KG1 (cell line): ENCODE measurements around the gene TRPV3.
"Not testable (repeated sequence)": the region's sequence is repeated elsewhere in the genome, so short reads cannot be mapped to it uniquely, and the experiment has no call there.

Experiments used
- DNase-seq: peaks from one replicate; lab custom pipeline; 2025; lab: John Stamatoyannopoulos, UW

TRPV3 gene

GRCh38 chr17:3557768-3558583 is at the start of gene TRPV3:
TRPV3 (minus strand) TSS chr17:3557812; CDS start chr17:3554850, 2,962 bp downstream.
- no peak for DNase-seq

DNA sequence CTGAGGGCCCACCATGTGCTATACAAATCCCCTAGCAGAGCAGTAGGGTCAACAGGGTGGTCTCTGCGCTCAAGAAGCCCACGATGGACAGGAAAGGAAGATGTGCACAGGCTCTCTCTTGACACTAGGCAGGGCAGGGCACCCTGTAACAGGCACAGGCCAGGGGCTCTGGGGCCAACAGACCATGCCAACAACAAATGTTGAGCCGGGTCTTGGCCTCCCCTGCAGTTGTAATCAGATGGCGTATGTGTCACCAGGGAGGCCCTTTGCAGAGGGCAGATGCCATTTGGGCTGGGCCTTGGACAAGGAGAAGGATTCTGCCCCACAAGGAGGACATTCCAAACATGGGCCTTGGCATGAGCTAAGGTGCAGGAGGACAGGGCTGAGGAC is 46.3 kb upstream of the TRPV3 start:
- DNase-seq: no peak

DNA sequence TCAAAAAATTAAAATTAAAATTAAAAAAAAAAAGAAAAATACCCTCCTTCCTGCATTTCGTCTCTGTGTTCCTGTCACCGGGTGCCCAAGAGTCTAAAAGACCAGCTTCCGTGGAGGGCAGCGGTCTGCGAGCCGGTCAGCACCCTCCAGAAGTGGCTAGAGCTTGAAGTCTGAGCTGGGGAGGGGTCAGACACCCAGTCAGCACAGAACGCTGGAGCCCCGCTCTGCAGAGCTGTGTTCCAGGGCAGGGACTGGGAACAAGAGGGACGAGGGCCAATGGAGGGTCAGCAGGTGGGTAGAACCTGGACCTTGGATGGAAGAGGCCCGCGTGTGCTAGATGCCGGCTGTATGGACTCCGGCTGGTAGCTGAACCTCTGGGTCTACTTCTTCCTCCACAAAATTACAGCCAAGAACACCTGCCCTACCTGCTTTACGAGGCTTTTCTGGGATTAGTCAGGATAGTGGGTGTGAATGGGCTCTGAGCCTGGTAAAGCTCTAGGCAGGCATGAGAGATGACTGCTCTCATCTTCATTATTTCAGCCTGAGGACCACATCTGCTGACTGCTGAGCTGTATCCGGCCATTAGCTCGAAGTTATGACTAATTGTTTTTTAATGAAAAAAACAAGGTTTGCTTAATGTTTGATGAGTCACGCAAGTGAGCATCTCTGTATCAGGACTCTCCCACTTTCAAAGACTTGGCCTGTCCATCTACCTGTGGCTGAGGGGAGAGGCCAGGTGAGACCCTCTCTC is 45.7 kb upstream of the TRPV3 start:
- DNase-seq: no peak

DNA sequence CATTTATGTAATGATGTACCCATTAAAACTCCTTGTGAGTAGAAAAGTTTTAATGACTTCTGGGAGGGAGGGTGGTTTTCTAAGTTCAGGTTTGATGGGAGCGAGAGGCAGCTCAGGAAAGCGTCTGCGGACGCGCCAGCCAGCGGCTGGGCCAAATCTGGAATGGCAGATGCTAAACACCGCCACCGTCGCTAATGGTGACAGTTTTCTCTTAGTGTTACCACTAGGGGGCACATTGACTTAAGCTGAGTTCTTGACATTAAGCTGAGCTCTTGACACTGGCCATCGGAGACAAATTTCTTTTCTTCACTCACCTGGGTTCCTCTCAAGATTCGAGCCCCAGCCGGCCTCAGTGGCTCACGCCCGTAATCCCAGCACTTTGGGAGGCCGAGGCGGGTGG is 44.9 kb upstream of the TRPV3 start:
- DNase-seq: no peak

GRCh38 chr17:3600529-3601205 is 43.1 kb upstream of the TRPV3 start:
- DNase-seq: no peak

- no peak for DNase-seq
These were observed 40.5 kb upstream of the TRPV3 start for GRCh38 chr17:3598078-3598477.

GRCh38 chr17:3596804-3597464 is 39.3 kb upstream of the TRPV3 start:
- no peak for DNase-seq

GRCh38 chr17:3594976-3595375 is 37.4 kb upstream of the TRPV3 start:
- no peak for DNase-seq

- no peak for DNase-seq
These were observed 36.6 kb upstream of the TRPV3 start for GRCh38 chr17:3594051-3594800.

DNA sequence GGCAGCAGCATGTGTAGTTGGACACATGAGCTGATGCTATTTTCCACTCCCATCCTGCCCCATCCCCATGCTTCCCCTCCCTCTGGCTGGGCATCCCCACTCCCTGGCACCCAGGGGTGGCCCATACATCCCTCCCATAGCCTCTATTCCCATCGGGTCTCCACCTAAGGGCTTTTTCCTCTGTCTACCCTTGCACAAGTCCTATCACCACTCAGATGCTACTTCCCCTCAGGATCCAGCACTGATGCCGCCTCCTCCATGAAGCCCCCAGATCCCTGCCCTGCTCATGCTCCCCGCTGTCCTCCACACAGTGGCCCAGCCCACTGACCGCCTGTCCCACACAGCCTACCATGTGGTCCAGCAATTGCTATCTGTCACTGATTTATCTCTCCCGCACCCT is 35.8 kb upstream of the TRPV3 start:
- DNase-seq: no peak

DNA sequence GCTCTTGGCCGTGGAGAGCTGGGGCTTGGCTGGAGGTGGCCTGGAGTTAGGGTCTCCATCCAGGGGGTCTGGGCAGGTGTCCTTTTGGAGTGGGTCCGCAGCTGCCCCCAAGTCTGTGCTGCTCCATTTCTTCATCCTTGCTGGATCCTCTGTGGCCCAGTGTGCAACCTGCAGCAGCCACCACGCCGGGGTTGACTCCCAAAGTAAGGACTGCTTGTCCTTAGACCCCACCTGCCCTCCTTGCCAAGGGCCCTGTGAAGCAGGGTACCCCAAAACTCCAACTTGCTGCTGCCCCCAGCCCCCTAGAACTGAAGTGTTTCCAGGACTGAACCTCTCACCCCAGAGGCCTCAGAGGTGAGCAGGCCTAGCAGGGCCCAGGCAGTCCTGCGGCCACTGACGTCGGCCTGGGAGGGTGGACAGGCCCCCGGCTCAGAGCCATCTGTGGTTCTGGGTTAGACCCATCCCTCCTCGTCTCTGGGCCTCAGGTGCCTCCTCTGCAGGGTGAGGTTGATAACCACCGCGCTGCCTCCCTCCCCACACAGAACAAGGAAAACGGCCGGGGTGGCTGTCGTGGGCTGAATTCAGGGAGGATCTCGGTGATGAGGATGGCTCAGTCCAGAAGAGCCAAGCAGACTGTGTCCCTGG is 34.7 kb upstream of the TRPV3 start:
- no peak for DNase-seq

- DNase-seq: no peak
These were observed 33.2 kb upstream of the TRPV3 start for GRCh38 chr17:3590768-3591167.

DNA sequence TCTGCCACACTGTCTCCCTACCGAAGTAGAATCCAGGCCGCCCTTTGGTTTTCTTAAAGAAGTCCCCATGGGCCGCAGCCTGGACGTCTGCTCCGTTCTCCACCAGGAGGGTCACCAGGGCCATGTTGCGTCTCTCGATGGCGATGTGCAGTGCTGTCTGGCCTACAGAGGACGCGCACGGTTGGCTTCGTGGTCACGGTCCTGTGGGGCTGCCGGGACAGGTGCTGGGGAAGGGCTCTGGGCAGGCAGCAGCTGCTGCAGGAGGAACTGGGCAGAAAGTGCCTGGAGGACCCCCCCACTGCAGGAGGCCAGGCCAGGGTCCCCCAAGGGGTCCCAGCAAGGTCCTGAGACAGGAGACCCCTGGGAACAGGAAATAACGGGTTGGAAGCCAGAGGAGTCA is 32.6 kb upstream of the TRPV3 start:
- no peak for DNase-seq

DNA sequence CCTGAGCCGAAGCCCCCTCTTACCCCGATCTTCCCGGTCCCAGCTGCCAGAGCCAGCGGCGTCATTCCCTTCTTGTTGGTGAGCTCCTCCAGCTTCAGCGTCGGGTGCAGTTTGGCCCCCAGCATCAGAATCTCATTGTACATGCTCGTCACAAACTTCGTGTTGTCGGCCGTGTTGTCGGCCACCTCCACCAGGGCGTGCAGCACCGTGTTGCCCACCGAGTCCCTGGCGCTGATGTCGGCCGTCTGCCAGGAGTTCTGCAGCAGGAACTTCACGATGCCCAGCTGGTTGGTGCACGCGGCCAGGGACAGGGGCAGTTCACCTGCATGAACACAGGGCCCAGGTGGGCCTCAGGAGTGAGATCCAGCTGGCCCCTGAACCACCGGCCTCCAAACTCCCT is 32.2 kb upstream of the TRPV3 start:
- DNase-seq: no peak

DNA sequence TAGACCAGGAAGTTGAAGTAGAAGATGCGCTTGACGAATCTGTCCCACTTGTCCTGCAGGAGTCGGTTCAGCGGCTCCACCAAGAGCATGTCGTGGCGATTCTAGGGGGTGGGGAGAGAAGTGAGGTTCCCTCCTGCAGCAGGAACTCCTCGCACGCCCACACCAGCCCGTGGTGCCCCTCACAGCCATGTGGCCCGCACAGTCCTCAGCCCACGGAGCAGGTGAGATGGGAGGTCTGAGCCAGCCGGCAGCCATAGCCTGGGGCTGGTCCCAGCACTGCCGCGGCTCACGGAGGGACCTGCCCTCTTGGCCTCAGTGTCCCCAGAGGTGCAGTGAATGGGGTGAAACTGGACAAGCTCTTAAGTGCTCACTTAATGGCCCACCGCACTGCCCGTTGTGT is 28.2 kb upstream of the TRPV3 start:
- no peak for DNase-seq

DNA sequence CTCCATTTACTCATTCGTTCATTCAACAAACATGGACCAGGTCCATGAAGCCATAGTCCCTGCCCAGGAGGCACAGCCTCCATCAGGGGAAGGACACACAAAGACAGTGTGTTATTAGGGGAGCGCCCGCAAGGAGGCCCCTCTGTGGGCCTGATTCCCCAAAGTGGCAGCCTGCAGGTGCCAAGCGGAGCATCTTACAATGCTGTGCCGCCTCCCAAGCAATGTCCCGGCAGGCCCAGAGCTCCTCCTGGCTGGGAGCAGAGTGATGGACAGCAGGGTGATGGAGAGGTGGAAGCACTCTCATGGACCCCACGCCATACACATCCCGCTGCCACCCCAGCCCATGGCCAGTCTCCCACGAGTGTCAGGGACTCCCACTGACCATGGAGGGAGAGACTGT is 25.8 kb upstream of the TRPV3 start:
- DNase-seq: no peak

DNA sequence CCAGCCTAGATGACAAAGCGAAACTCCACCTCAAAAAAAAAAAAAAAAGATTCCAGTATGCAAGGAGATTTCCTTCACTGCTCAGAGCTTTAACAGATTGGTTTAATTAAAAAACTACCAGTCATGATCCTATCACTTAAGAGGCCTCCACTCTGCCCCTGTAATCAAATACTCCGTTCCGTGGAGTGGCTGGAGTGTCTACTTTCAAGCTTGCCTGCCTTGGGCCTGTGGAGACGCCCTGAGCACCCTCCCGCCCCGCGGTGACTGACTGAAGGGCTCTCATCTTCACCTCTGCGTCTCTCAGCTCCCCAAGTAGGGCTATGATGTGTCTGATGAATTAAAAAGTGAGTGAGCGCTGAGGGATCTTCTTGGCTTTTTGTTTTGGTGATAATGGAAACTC is 25.3 kb upstream of the TRPV3 start:
- no peak for DNase-seq

DNA sequence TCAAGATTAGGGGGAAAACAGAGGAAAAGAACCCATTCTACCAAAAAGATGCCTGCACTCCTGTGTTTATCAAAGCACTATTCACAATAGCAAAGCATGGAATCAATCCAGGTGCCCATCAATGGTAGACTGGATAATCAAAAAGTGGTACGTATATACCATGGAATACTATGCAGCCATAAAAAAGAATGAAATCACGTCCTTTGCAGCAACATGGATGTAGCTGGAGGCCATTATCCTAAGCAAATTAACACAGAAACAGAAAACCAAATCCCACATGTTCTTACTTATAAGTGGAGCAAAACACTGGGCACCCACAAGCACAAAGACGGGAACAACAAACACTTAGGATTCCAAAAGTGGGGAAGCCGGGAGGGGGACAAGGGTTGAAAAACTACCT is 21.1 kb upstream of the TRPV3 start:
- DNase-seq: not testable (repeated sequence)

- DNase-seq: no peak
These were observed 19.4 kb upstream of the TRPV3 start for GRCh38 chr17:3576970-3577369.

GRCh38 chr17:3575511-3575910 is 17.9 kb upstream of the TRPV3 start:
- DNase-seq: no peak

DNA sequence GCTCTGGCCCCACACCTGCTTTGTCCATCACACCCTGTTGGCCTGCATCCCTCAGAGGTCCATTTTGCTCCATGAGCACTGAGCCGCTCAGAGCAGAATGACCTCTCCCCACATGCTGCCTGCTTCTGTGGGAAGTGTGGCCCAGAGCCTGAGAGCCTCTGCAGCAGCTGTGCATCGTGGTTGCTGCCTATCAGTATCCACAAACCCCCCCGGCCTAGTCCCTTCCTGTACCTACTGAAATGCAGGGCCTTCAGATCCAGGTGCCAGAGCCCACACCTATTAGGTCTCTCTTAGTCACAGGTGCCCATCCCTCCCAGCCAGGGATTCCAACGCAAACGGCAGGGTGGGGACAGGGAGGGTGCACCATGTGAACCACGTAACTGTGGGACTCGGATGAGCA is 16.6 kb upstream of the TRPV3 start:
- no peak for DNase-seq
